ENCODE measurements around the gene PNISR. TPM values are rescaled to one million over a fixed set of nuclear protein-coding genes. Genes with fewer than 3 reads are reported as not detected.

Gene PNISR
- total RNA-seq, 1 donor = 78.2 TPM

DNA sequence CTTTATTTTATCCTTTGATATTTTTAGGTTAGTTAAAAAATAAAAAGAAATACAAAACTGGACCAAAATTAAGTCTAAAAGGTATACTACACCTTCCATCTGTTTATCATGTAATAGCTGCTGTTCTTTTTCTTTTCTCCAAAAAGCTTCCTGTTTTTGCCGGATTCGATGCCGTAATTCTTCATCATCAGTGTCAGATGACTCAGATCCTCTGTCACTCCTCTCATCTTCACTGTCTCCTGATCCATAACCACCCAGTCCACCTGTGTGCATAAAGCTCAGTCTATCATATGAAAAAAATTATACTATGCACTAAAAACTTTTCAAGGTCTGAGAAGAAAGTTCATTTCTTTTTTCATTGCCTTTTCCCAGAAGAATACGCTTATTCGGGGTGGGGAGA lies 22.7 kb downstream of the PNISR start:
- no peaks in the 10 kb centered on the region for H4K20me1 ChIP-seq (ENCODE audit: insufficient read depth, low read length)
- peaks cover 90% of the 10 kb centered on the region for H3K36me3 ChIP-seq (ENCODE audit: insufficient read depth, low read length)
- no peak overlapping the region for H2AFZ ChIP-seq (ENCODE audit: low read length)
- no peaks in the 10 kb centered on the region for H3K27me3 ChIP-seq (ENCODE audit: insufficient read depth, low read length)
- H3K9me3 ChIP-seq (ENCODE audit: low read depth, low read length) = no peaks in the 10 kb centered on the region
- H3K79me2 ChIP-seq (ENCODE audit: insufficient read depth, low read length) = no peaks in the 10 kb centered on the region
- no peaks in the 10 kb centered on the region for H3K4me1 ChIP-seq (ENCODE audit: insufficient read depth, low read length)
- TF ChIP-seq, protein P1, sequence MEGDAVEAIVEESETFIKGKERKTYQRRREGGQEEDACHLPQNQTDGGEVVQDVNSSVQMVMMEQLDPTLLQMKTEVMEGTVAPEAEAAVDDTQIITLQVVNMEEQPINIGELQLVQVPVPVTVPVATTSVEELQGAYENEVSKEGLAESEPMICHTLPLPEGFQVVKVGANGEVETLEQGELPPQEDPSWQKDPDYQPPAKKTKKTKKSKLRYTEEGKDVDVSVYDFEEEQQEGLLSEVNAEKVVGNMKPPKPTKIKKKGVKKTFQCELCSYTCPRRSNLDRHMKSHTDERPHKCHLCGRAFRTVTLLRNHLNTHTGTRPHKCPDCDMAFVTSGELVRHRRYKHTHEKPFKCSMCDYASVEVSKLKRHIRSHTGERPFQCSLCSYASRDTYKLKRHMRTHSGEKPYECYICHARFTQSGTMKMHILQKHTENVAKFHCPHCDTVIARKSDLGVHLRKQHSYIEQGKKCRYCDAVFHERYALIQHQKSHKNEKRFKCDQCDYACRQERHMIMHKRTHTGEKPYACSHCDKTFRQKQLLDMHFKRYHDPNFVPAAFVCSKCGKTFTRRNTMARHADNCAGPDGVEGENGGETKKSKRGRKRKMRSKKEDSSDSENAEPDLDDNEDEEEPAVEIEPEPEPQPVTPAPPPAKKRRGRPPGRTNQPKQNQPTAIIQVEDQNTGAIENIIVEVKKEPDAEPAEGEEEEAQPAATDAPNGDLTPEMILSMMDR (IDR thresholded peaks at IDR 0.05; ENCODE audit: extremely low read depth, low read depth, low read length) = no peak
- H3K4me3 ChIP-seq (ENCODE audit: insufficient read depth, low read length) = no peak overlapping the region
- H3K4me2 ChIP-seq (ENCODE audit: insufficient read depth, low read length) = no peak overlapping the region
- no peak overlapping the region for H3K27ac ChIP-seq (ENCODE audit: low read depth, low read length)
- no peak for DNase-seq (ENCODE audit: insufficient read length, low spot score, missing footprints)

DNA sequence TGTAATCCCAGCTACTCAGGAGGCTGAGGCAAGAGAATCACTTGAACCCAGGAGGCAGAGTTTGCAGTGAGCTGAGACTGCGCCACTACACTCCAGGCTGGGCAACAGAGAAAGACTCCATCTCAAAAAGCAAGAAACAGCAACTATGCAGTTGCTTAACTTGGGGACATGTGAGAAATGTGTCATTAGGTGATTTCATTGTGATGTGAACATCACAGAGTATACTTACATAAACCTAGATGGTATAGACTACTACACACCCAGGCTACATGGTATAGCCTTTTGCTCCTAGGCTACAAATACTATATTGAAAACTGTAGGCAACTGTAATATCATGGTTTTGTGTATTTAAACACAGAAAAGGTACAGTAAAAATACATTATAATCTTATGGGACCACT lies 27.8 kb downstream of the PNISR start:
- H3K27ac ChIP-seq (ENCODE audit: low read depth, low read length) = no peak overlapping the region
- H3K27me3 ChIP-seq (ENCODE audit: insufficient read depth, low read length) = no peaks in the 10 kb centered on the region
- no peak overlapping the region for H2AFZ ChIP-seq (ENCODE audit: low read length)
- no peaks in the 10 kb centered on the region for H4K20me1 ChIP-seq (ENCODE audit: insufficient read depth, low read length)
- H3K79me2 ChIP-seq (ENCODE audit: insufficient read depth, low read length) = no peaks in the 10 kb centered on the region
- H3K36me3 ChIP-seq (ENCODE audit: insufficient read depth, low read length) = peaks cover 39% of the 10 kb centered on the region
- DNase-seq (ENCODE audit: insufficient read length, low spot score, missing footprints) = no peak
- no peaks in the 10 kb centered on the region for H3K9me3 ChIP-seq (ENCODE audit: low read depth, low read length)
- H3K4me1 ChIP-seq (ENCODE audit: insufficient read depth, low read length) = peaks cover 7% of the 10 kb centered on the region
- TF ChIP-seq, protein P1 (IDR thresholded peaks at IDR 0.05; ENCODE audit: extremely low read depth, low read depth, low read length) = no peak
- H3K4me3 ChIP-seq (ENCODE audit: insufficient read depth, low read length) = no peak overlapping the region
- no peak overlapping the region for H3K4me2 ChIP-seq (ENCODE audit: insufficient read depth, low read length)

DNA sequence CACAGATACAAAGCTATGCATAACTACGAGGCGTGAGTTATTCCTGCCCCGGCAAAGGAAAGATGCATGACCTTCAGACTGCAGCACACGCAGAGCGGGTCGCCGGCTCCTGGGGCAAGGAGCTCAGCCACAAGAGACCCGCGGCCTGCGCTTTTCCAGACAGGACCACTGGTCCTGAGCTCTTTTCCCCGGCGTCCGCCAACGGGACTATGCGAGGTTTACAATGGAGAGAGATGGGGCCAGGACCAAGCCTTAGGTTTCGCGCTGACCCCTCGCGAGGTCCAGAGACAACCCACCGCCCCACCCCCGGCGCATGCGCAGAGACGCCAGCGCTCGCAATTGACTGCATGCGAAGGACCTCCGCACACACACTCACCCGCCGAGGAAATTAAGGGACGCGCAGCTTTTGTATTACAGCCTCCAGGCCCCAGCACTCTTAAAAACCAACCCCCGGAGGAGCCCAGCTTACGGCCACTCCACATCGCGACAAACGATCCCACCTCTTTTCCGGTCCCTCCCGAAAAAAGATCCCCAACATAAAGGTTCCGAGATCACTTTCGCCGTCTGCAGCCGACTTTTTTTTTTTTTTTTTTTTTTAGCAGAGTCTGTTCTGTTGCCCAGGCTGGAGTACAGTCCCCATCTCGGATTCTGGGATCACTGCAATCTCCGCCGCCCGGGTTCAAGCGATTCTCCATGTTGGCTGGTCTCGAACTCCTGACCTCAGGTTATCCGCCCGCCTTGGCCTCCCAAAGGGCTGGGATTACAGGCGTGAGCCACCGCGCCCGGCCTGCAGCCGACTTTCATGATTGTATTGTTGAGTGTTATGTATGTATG lies 31.2 kb downstream of the PNISR start, which contains the start of gene COQ3:
Gene COQ3, minus strand, starts transcription at position 498 of the 834 bp plus-strand sequence. Its CDS starts 16 bp downstream, at position 482.
- Histone ChIP-seq H3K36me3 (ENCODE audit: insufficient read depth, low read length) (peaks cover 7% of the 10 kb centered on the region), H3K27ac (ENCODE audit: low read depth, low read length) (peak within 1 kb of the TSS; percentile 81), H3K4me1 (ENCODE audit: insufficient read depth, low read length) (peaks cover 7% of the 10 kb centered on the region), H3K4me2 (ENCODE audit: insufficient read depth, low read length) (peak within 1 kb of the TSS; percentile 90), H3K4me3 (ENCODE audit: insufficient read depth, low read length) (peak within 1 kb of the TSS; percentile 84), H4K20me1 (ENCODE audit: insufficient read depth, low read length) (no peaks in the 10 kb centered on the region), H3K27me3 (ENCODE audit: insufficient read depth, low read length) (no peaks in the 10 kb centered on the region), H3K79me2 (ENCODE audit: insufficient read depth, low read length) (no peaks in the 10 kb centered on the region), H3K9me3 (ENCODE audit: low read depth, low read length) (no peaks in the 10 kb centered on the region), H2AFZ (ENCODE audit: low read length) (peak within 1 kb of the TSS; percentile 89)
- TF ChIP-seq, protein P1 (IDR thresholded peaks at IDR 0.05; ENCODE audit: extremely low read depth, low read depth, low read length) = no peak
- peak; percentile 91 for DNase-seq (ENCODE audit: insufficient read length, low spot score, missing footprints)

DNA sequence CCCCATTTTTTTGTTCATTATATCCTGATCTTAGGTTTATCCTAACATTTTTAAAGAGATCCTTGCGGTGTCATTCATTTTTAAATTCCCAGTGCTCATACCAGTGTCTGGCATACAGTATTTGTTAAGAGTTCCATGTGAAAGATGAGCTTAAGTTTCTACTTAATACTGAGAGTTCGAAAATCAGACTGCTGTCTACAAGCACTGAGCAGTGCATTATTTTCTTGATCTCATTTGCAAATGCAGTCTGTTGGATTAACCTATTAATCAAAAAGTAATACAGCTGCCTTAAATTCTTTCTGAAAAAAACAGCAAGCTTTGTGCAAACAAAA lies 31.8 kb downstream of the PNISR start:
- Histone ChIP-seq H3K79me2 (ENCODE audit: insufficient read depth, low read length) (no peaks in the 10 kb centered on the region), H3K9me3 (ENCODE audit: low read depth, low read length) (no peaks in the 10 kb centered on the region), H3K27ac (ENCODE audit: low read depth, low read length) (peak overlapping the region; percentile 81), H4K20me1 (ENCODE audit: insufficient read depth, low read length) (no peaks in the 10 kb centered on the region), H3K4me1 (ENCODE audit: insufficient read depth, low read length) (peaks cover 7% of the 10 kb centered on the region), H3K4me3 (ENCODE audit: insufficient read depth, low read length) (peak overlapping the region; percentile 84), H2AFZ (ENCODE audit: low read length) (peak overlapping the region; percentile 89), H3K4me2 (ENCODE audit: insufficient read depth, low read length) (peak overlapping the region; percentile 90), H3K36me3 (ENCODE audit: insufficient read depth, low read length) (peaks cover 1% of the 10 kb centered on the region), H3K27me3 (ENCODE audit: insufficient read depth, low read length) (no peaks in the 10 kb centered on the region)
- DNase-seq (ENCODE audit: insufficient read length, low spot score, missing footprints) = no peak
- TF ChIP-seq, protein P1 (IDR thresholded peaks at IDR 0.05; ENCODE audit: extremely low read depth, low read depth, low read length) = no peak
